Activated CD4-positive, alpha-beta T cell treated with anti-CD3 and anti-CD28 coated beads, Interleukin-2, amount 50 U/mL, for 1 hour (primary cell): ENCODE data around the gene TMEM267.

Experiments
- DNase-seq: peaks from one replicate; pipeline ENCODE4 v3.0.0-alpha.2; 2020

TMEM267 gene

DNA sequence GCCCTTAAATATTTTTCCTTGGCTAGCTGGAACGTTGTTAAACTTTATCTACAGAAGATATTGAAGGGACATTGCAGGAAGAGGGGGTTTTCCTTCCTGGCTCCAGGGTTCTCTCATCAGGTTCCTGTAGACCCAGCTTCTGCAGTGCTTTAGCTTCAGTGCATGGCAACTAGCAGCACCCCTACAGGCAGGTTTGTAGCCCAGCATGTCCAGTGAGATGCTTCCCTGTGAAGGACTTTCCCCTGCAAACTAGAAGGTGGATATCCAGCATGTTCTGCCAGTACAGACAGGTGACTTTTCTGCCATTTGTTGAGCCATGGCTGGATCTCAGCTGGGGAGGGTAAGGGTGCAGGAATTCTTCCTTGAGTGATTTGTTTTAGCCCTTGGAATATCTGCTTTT, 81.8 kb downstream of the TMEM267 start:
- no peak for DNase-seq

DNA sequence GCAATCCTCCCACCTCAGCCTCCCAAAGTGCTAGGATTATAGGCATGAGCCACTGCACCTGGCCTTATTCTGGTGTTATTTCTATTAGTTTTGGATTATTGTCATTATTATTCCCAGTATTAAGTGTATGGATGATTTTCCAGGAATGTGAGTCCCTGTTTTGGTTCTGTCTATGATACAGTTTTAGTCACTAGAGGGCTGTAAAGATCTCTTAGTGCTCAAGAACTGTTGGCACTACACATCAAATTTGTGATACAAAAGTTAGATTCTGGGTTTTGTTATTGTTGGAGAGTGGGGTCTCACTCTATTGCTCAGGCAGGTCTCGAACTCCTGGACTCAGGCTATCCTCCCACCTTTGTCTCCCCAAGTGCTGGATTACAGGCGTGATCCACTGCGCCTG, 83.6 kb downstream of the TMEM267 start:
- DNase-seq = no peak

DNA sequence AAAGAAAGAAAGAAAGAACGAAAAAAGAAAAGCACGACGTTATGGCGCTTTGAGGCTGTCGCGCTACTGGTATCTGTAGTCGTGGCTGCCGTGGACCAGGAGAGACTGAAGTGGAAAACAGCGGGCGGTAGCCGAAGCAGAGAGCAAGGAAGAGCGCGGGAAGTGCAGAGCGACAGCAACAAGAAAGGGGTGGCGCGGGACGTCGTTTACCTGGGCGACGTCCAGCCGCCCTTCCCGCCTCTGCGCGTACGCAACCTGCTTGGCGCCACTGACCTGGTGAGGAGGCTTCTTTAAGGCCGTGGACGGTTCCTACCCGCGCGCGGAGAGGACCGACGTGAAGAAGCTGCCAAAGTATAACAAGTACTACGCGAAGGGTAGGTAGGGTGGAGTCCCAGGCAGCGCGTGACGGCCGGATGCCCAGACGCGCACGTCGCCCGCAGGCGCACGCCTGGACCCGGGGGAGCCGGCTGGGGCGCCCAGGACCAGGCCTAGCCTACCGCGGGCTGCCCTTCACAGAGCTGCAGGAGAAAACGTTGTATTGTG, 86.8 kb downstream of the TMEM267 start:
- peak; percentile 47 for DNase-seq
